GM10248 (cell line): ENCODE results near the gene SH2D2A.

ENCODE experiments used
- CTCF ChIA-PET: fragments of 300-600 bp; sonication (Branson Sonifier 250); formaldehyde crosslinking; extraction: SDS; loops from one replicate; lab custom pipeline; 2021; ENCODE audit warnings: antibody characterized with exemption; lab: Yijun Ruan, JAX
- POLR2A ChIA-PET: fragments of 350-650 bp; sonication (Branson Sonifier 250); formaldehyde crosslinking; extraction: SDS; loops from one replicate; lab custom pipeline; 2020; ENCODE audit warnings: antibody characterized with exemption; lab: Yijun Ruan, JAX
- DNase-seq: peaks from one replicate; pipeline ENCODE4 v3.0.0; 2012; ENCODE audit errors: extremely low spot score
- CTCF ChIP-seq: IDR thresholded peaks from 2 replicates; pipeline ENCODE4 v1.5.1; 2012; ENCODE audit warnings: mild to moderate bottlenecking, low read depth; ENCODE audit errors: extremely low read depth, missing control alignments, control extremely low read depth

SH2D2A gene

GRCh38 chr1:156808186-156809030 lies 8.2 kb downstream of the SH2D2A start:
- TF ChIP-seq CTCF = no peak
- no peak for DNase-seq
- ChIA-PET CTCF (interaction anchor here (1.2 to 11.5 kb wide), 7 partner anchors 10 to 119 kb away, joined by 3 to 106 read pairs (median 13); partner anchors contain the start of genes INSRR and NTRK1), POLR2A (interaction anchor here (1.0 kb wide), 1 partner anchor 9 kb away, joined by 3 read pairs; no protein-coding TSS in a partner anchor)

- ChIA-PET POLR2A (no interaction called here), CTCF (interaction anchor here (1.2 to 11.5 kb wide), 6 partner anchors 9 to 118 kb away, joined by 3 to 106 read pairs (median 10); partner anchors contain the start of genes INSRR and NTRK1)
- no peak for TF ChIP-seq CTCF
- no peak for DNase-seq
Observed at GRCh38 chr1:156807627-156808026, 9.0 kb downstream of the SH2D2A start.

- DNase-seq = no peak
- no peak for TF ChIP-seq CTCF
- POLR2A ChIA-PET = no interaction called here
- CTCF ChIA-PET = interaction anchor here (0.7 to 11.5 kb wide), 6 partner anchors 8 to 117 kb away, joined by 3 to 106 read pairs (median 10); partner anchors contain the start of genes INSRR and NTRK1
Observed at GRCh38 chr1:156806512-156807440, 9.9 kb downstream of the SH2D2A start.

- no peak for DNase-seq
- ChIA-PET CTCF (interaction anchor here (1.2 to 11.5 kb wide), 8 partner anchors 7 to 116 kb away, joined by 3 to 106 read pairs (median 10); partner anchors contain the start of genes INSRR and NTRK1), POLR2A (interaction anchor here (0.7 kb wide), 1 partner anchor 18 kb away, joined by 4 read pairs; no protein-coding TSS in a partner anchor)
- TF ChIP-seq CTCF = no peak
Observed at GRCh38 chr1:156805766-156806511, 10.7 kb downstream of the SH2D2A start.

GRCh38 chr1:156804572-156805243 lies 11.9 kb downstream of the SH2D2A start:
- POLR2A ChIA-PET = interaction anchor here (0.7 kb wide), 1 partner anchor 20 kb away, joined by 4 read pairs; no protein-coding TSS in a partner anchor
- no peak for TF ChIP-seq CTCF
- CTCF ChIA-PET = interaction anchor here (1.2 to 5.7 kb wide), 6 partner anchors 8 to 115 kb away, joined by 3 to 30 read pairs (median 6); partner anchors contain the start of genes INSRR and NTRK1
- no peak for DNase-seq
